ENCODE measurements around the gene EEA1.

DNA sequence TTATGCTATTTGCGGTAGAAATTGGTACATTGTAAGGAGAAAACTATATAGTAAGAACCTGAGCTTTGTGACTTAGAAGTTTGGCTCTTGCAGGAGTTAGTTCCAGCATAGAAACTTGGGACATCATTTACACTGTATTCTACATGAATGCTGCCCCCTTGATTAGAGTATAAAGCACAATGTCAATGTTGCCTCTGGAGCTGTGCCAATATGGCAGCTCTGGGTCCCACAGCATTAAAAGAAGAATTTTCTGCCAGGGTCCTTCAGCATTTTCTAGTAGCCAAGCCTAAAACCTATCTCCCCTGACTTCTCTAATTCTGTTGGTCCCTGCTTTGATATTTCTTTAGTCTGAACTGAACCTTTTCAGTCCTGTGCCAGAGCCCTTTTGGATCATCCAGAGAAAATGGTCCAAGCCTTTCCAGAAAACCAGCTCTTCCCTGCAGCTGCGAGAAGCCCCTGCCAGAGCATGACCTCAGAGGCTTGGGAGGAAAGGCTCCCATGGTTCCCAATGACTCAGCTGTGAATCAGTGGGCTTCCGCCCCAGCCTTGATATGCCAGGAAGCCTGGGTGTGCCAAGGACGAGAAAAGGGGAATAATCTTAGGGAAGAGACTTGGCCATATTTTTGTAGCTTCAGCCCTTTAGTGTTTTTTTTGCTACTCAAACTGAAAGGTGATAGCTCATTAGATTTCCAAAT is 183.1 kb downstream of the EEA1 start:
- no peak for TF ChIP-seq EZH2 (IDR thresholded peaks at IDR 0.05; ENCODE audit: low read length, unreplicated experiment)
- TF ChIP-seq, protein P1, sequence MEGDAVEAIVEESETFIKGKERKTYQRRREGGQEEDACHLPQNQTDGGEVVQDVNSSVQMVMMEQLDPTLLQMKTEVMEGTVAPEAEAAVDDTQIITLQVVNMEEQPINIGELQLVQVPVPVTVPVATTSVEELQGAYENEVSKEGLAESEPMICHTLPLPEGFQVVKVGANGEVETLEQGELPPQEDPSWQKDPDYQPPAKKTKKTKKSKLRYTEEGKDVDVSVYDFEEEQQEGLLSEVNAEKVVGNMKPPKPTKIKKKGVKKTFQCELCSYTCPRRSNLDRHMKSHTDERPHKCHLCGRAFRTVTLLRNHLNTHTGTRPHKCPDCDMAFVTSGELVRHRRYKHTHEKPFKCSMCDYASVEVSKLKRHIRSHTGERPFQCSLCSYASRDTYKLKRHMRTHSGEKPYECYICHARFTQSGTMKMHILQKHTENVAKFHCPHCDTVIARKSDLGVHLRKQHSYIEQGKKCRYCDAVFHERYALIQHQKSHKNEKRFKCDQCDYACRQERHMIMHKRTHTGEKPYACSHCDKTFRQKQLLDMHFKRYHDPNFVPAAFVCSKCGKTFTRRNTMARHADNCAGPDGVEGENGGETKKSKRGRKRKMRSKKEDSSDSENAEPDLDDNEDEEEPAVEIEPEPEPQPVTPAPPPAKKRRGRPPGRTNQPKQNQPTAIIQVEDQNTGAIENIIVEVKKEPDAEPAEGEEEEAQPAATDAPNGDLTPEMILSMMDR (conservative IDR thresholded peaks at IDR 0.05; ENCODE audit: low read depth, low read length), result no peak
- TF ChIP-seq EZH2phosphoT487 (IDR thresholded peaks at IDR 0.05; ENCODE audit: borderline replicate concordance, low read length), result no peak

Measured in PC-3 (cell line).